OCI-LY7 (cell line): Measurements from ENCODE around the gene FAM186B. TPM values are rescaled to one million over a fixed set of nuclear protein-coding genes. Genes with fewer than 3 reads are reported as not detected.

ENCODE experiments used
- BruUV-seq: library from RNA; stranded (reverse); fragments of 400-500 nt; replicated peaks from 2 replicates; lab custom pipeline; 2021; lab: Mats Ljungman, UMichigan
- CTCF ChIA-PET: fragments of 300-600 bp; sonication (Branson Sonifier 250); formaldehyde crosslinking; loops from one replicate; lab custom pipeline; 2022; ENCODE audit warnings: antibody characterized with exemption; ENCODE audit not compliant: unreplicated experiment; lab: Charles Lee
- POLR2A ChIA-PET: fragments of 300-600 bp; sonication (Branson Sonifier 250); formaldehyde crosslinking; loops from one replicate; lab custom pipeline; 2022; ENCODE audit warnings: antibody characterized with exemption; lab: Charles Lee
- DNase-seq: peaks from one replicate; pipeline ENCODE4 v3.0.0-alpha.2; 2015; ENCODE audit warnings: low spot score
- H2AFZ ChIP-seq: fragments of 200-600 bp; sonication (generic), shearing (Covaris generic); 2 replicates; pipeline ENCODE4 v1.6.1; 2014; ENCODE audit warnings: mild to moderate bottlenecking, antibody characterized with exemption, low read length, moderate library complexity
- H3K27ac ChIP-seq: fragments of 200-600 bp; sonication (generic); 2 replicates; pipeline ENCODE4 v1.5.1; 2014; ENCODE audit warnings: mixed run types, low read depth, mild to moderate bottlenecking, moderate library complexity, low read length, inconsistent platforms; ENCODE audit not compliant: poor library complexity, severe bottlenecking
- H3K36me3 ChIP-seq: fragments of 200-600 bp; sonication (generic); 2 replicates; pipeline ENCODE4 v1.6.1; 2014; ENCODE audit warnings: mild to moderate bottlenecking, antibody characterized with exemption, low read length, moderate library complexity, mixed read lengths; ENCODE audit not compliant: insufficient read depth
- H3K4me1 ChIP-seq: fragments of 200-600 bp; sonication (generic); 2 replicates; pipeline ENCODE4 v1.5.1; 2014; ENCODE audit warnings: mild to moderate bottlenecking, low read length; ENCODE audit not compliant: insufficient read depth, poor library complexity, severe bottlenecking
- H3K4me2 ChIP-seq: fragments of 200-600 bp; sonication (generic); 2 replicates; pipeline ENCODE4 v1.6.1; 2014; ENCODE audit warnings: mild to moderate bottlenecking, low read length
- H3K4me3 ChIP-seq: fragments of 200-600 bp; sonication (generic); 2 replicates; pipeline ENCODE4 v1.5.1; 2014; ENCODE audit warnings: mild to moderate bottlenecking, low read depth, low read length; ENCODE audit not compliant: poor library complexity, severe bottlenecking
- H3K79me2 ChIP-seq: fragments of 200-600 bp; sonication (generic); 2 replicates; pipeline ENCODE4 v1.6.1; 2016; ENCODE audit warnings: low read depth, mild to moderate bottlenecking, low read length, moderate library complexity, mixed read lengths; ENCODE audit not compliant: insufficient read depth
- H3K9me2 ChIP-seq: fragments of 200-600 bp; sonication (generic); 2 replicates; pipeline ENCODE4 v1.6.1; 2016; ENCODE audit warnings: mild to moderate bottlenecking, low read length, mixed read lengths; ENCODE audit not compliant: insufficient read depth
- H3K9me3 ChIP-seq: fragments of 200-600 bp; sonication (generic); 2 replicates; pipeline ENCODE4 v1.6.1; 2014; ENCODE audit warnings: mild to moderate bottlenecking, mixed run types, low read length, mixed read lengths
- H4K20me1 ChIP-seq: fragments of 200-600 bp; sonication (generic); 2 replicates; pipeline ENCODE4 v1.6.1; 2014; ENCODE audit warnings: mild to moderate bottlenecking, antibody characterized with exemption, low read length, moderate library complexity, mixed read lengths; ENCODE audit not compliant: insufficient read depth
- CTCF ChIP-seq: fragments of 200-600 bp; sonication (generic); conservative IDR thresholded peaks from 2 replicates; pipeline ENCODE4 v1.5.1; 2014; ENCODE audit warnings: mild to moderate bottlenecking, antibody characterized with exemption, low read length, moderate library complexity, mixed read lengths
- EZH2phosphoT487 ChIP-seq: fragments of 200-600 bp; sonication (generic); IDR thresholded peaks from 2 replicates; pipeline ENCODE4 v1.6.1; 2018; ENCODE audit warnings: low read depth, borderline replicate concordance, mild to moderate bottlenecking, mixed run types, antibody characterized with exemption, low read length, moderate library complexity, mixed read lengths
- intact Hi-C: fragments of 100-400 bp; cut with micrococcal nuclease; formaldehyde crosslinking; loops from one replicate; pipeline ENCODE4 v1.10.0; 2022; ENCODE audit not compliant: unreplicated experiment
- total RNA-seq, 2 experiments: library from RNA; depleted of rRNA in 1 of 2; stranded (reverse); fragments of >200 nt in 1 of 2; shearing (Covaris generic) in 1 of 2; gene quantifications; 2 replicates each; pipeline ENCODE4 v1.2.3, GENCODE V29; 2014 to 2022

FAM186B gene
- total RNA-seq, 2 experiments from 2014 or later = 0.60 to 2.8 TPM

GRCh38 chr12:49641748-49642369 lies 36.4 kb upstream of the FAM186B start:
- BruUV-seq = no TSS peak

GRCh38 chr12:49636979-49637755 lies 31.7 kb upstream of the FAM186B start:
- Histone ChIP-seq H4K20me1 (no peaks in the 10 kb centered on the region), H2AFZ (no peak overlapping the region), H3K27ac (no peak overlapping the region), H3K79me2 (no peaks in the 10 kb centered on the region), H3K9me2 (no peaks in the 10 kb centered on the region), H3K9me3 (no peaks in the 10 kb centered on the region), H3K4me2 (no peak overlapping the region), H3K4me1 (peaks cover 14% of the 10 kb centered on the region), H3K36me3 (no peaks in the 10 kb centered on the region), H3K4me3 (no peak overlapping the region)
- peak; percentile 85 for TF ChIP-seq CTCF
- TF ChIP-seq EZH2phosphoT487 = no peak
- intact Hi-C loops = loop anchor here (2.0 to 5.0 kb wide), 3 partner anchors 70 to 195 kb away; partner anchors contain the start of gene FMNL3
- ChIA-PET CTCF (interaction anchor here (0.6 to 2.0 kb wide), 5 partner anchors 13 to 141 kb away, joined by 3 to 5 read pairs (median 4); partner anchors contain the start of gene PRPF40B), POLR2A (interaction anchor here (0.5 to 1.7 kb wide), 3 partner anchors 66 to 92 kb away, joined by 3 to 4 read pairs (median 4); no protein-coding TSS in a partner anchor)
- peak; percentile 84 for DNase-seq
- BruUV-seq = no TSS peak

More at GRCh38 chr12:49641748-49642369, 36.4 kb upstream of the FAM186B start:
- no peak overlapping the region for H3K27ac ChIP-seq
- H3K4me3 ChIP-seq = no peak overlapping the region
- no peaks in the 10 kb centered on the region for H3K79me2 ChIP-seq
- POLR2A ChIA-PET = no interaction called here
- H3K4me2 ChIP-seq = no peak overlapping the region
- H3K4me1 ChIP-seq = peaks cover 30% of the 10 kb centered on the region
- no peaks in the 10 kb centered on the region for H3K9me2 ChIP-seq
- TF ChIP-seq EZH2phosphoT487 (no peak), CTCF (no peak)
- H2AFZ ChIP-seq = no peak overlapping the region
- CTCF ChIA-PET = no interaction called here
- peaks cover 26% of the 10 kb centered on the region; the same call in 1 of the 2 replicates for H3K36me3 ChIP-seq
- H3K9me3 ChIP-seq = no peaks in the 10 kb centered on the region
- H4K20me1 ChIP-seq = no peaks in the 10 kb centered on the region
- DNase-seq = no peak
- intact Hi-C loops = no loop called here
